Measurements from ENCODE around the gene KIFBP. TPM values are rescaled to one million over a fixed set of nuclear protein-coding genes. Genes with fewer than 3 reads are reported as not detected.
A peak's percentile ranks its signal among the peaks of the same experiment; 100 is the strongest.

The KIFBP gene
- total RNA-seq, 4 donors from 2014 or later: 7.4 to 49.2 (median 30.4) TPM

DNA sequence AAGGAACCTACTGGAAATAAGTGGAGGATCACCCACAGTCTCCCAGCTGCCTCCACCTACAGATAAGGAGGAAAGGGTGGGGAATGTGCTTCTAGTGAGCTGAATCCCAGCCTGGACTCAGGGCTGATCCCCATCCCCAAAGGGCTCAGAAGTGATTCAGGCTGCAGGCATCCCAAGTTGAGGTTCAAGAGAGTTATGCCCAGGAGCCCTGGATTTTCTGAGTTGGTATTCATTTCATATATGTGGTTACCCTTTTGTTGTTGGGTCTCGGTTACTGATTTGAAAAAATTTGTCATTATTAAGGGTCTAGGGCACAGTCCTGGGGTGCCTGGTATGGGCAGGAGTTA, 69.3 kb downstream of the KIFBP start:
- TF ChIP-seq, protein P1, sequence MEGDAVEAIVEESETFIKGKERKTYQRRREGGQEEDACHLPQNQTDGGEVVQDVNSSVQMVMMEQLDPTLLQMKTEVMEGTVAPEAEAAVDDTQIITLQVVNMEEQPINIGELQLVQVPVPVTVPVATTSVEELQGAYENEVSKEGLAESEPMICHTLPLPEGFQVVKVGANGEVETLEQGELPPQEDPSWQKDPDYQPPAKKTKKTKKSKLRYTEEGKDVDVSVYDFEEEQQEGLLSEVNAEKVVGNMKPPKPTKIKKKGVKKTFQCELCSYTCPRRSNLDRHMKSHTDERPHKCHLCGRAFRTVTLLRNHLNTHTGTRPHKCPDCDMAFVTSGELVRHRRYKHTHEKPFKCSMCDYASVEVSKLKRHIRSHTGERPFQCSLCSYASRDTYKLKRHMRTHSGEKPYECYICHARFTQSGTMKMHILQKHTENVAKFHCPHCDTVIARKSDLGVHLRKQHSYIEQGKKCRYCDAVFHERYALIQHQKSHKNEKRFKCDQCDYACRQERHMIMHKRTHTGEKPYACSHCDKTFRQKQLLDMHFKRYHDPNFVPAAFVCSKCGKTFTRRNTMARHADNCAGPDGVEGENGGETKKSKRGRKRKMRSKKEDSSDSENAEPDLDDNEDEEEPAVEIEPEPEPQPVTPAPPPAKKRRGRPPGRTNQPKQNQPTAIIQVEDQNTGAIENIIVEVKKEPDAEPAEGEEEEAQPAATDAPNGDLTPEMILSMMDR (IDR thresholded peaks at IDR 0.05): no peak
- TF ChIP-seq POLR2A (IDR thresholded peaks at IDR 0.05): no peak
- Histone ChIP-seq H3K4me3 (no peak overlapping the region), H3K27me3 (no peaks in the 10 kb centered on the region), H3K36me3 (no peaks in the 10 kb centered on the region), H3K4me1 (no peaks in the 10 kb centered on the region), H3K27ac (peak overlapping the region in 1 of 2 donors; percentile 54), H3K9me3 (no peaks in the 10 kb centered on the region)
- no peak for DNase-seq
- intact Hi-C loops (cut with DNase I; ENCODE audit: low total_unique reads): no loop called here

DNA sequence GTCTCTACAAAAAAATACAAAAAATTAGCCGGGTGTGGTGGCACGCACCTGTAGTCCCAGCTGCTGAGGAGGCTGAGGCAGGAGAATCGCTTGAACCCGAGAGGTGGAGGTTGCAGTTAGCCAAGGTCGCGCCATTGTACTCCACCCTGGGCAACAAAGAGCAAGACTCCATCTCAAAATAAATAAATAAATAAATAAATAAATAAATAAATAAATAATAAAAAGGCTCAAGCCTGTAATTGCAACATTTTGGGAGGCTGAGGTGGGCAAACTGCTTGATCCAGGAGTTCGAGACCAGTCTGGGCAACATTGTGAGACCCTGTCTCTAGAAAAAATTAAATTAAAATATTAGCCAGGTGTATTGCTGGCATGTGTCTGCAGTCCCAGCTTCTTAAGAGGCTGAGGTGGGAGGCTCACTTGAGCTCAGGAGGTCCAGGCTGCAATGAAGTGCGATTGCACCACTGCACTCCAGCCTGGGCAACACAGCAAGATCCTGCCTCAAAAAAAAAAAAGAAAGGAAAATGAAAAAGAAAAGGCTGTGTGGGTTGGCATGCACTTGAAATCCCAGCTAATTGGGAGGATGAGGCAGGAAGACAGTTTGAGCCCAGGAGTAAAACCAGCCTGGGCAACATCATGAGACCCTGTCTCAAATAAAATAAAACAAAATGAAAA, 71.7 kb downstream of the KIFBP start:
- no peak for DNase-seq
- Histone ChIP-seq H3K27me3 (no peaks in the 10 kb centered on the region), H3K4me1 (no peaks in the 10 kb centered on the region), H3K27ac (peak overlapping the region; percentile 79 to 85), H3K9me3 (no peaks in the 10 kb centered on the region), H3K36me3 (no peaks in the 10 kb centered on the region), H3K4me3 (no peak overlapping the region)
- intact Hi-C loops (cut with DNase I; ENCODE audit: low total_unique reads): no loop called here
- TF ChIP-seq, protein P1 (IDR thresholded peaks at IDR 0.05): no peak
- no peak for TF ChIP-seq POLR2A (IDR thresholded peaks at IDR 0.05)

DNA sequence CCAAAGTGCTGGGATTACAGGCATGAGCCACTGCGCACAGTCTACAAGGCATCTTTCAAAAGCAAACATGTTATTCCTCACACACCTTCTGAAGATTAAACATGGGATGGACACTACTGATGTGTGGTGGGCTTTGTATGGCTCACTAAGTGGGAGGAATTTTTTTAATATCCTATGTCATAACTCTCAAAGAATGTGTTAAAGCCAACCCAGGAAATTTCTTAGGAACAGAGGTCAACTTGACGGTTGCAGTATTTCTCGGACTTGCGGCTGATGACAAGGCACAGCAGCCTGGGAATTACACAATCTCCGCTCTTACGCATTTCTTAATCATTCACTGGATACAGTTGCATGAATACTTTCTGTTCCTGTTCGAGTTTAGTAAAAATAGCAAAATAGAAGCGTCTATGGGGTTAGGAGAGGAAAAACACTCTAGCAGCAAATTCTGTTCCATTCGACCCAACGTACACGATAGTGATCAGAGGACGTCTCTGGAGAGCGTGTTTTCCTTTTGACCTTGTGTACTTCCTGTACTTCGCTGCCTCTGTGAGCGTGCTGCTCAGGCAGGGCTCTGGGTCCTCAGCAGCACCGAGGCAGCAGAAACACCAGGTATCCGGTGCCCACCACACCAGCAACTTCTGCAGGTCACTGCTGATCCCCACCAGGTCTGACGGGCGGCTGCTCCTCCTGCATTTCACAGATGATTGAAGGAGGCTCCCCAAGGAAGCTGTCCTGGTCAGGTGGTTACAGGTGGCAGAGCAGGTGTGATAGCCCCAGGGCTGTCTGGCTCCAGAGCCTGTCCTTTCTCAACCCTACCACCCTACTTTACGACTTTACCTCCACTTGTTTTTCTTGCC, 72.9 kb downstream of the KIFBP start:
- Histone ChIP-seq H3K4me1 (no peaks in the 10 kb centered on the region), H3K36me3 (no peaks in the 10 kb centered on the region), H3K9me3 (no peaks in the 10 kb centered on the region), H3K27me3 (no peaks in the 10 kb centered on the region), H3K27ac (peak overlapping the region; percentile 79 to 85), H3K4me3 (peak overlapping the region in 1 of 2 donors; percentile 22)
- TF ChIP-seq POLR2A (IDR thresholded peaks at IDR 0.05): peak in 1 of 2 donors; percentile 38
- TF ChIP-seq, protein P1 (IDR thresholded peaks at IDR 0.05): no peak
- peak; percentile 48 to 73 for DNase-seq
- intact Hi-C loops (cut with DNase I; ENCODE audit: low total_unique reads): no loop called here

DNA sequence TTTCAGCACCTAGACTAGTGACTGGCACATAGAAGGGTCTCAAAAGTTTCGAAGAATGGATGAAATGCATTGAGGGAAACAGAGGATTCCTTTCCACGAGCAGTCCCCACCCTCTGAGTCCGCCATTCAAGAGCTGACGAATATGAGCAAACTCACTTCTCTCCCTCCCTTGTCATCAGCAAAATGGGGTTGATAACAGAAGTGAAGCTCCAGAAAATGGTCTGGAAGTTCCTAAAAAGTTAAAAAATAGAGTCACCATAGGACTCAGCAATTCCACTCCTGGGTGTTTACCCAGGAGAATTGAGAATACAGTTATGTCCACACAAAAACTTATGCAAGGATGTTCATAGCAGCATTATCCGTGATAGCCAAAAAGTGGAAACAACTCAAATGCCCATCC, 74.3 kb downstream of the KIFBP start:
- Histone ChIP-seq H3K27ac (peak overlapping the region; percentile 79 to 85), H3K9me3 (no peaks in the 10 kb centered on the region), H3K36me3 (no peaks in the 10 kb centered on the region), H3K4me1 (no peaks in the 10 kb centered on the region), H3K4me3 (no peak overlapping the region), H3K27me3 (no peaks in the 10 kb centered on the region)
- no peak for TF ChIP-seq POLR2A (IDR thresholded peaks at IDR 0.05)
- TF ChIP-seq, protein P1 (IDR thresholded peaks at IDR 0.05): no peak
- intact Hi-C loops (cut with DNase I; ENCODE audit: low total_unique reads): no loop called here
- DNase-seq: no peak

DNA sequence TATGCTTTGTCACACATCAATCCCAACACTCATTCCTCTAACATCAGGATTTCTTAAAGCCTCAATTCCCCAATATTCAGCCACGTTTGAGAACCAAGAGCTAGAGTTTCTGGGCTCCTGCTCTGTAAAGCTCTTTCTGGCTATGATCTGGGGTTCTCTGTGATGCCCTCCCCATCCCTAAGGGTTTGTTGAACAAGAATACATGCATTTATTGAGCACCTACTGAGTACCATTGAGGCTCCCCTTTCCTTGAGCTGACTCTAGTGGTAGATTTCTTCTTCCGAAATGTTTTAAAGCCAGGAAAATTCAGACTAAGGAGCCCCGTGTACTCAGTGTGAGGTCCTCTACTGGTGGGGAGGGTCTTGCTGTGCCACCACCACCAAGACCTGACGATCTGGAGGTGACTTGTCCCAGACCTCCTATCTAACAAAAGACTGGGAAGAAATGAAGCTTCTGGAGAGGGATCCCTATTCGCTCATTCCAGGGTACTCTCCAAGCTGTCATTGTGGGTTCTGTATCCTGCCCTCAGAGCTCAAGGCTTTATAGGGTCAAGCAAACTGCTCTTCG, 76.2 kb downstream of the KIFBP start:
- Histone ChIP-seq H3K4me3 (no peak overlapping the region), H3K9me3 (no peaks in the 10 kb centered on the region), H3K4me1 (no peaks in the 10 kb centered on the region), H3K36me3 (no peaks in the 10 kb centered on the region), H3K27me3 (no peaks in the 10 kb centered on the region), H3K27ac (no peak overlapping the region)
- DNase-seq: no peak
- no peak for TF ChIP-seq POLR2A (IDR thresholded peaks at IDR 0.05)
- TF ChIP-seq, protein P1 (IDR thresholded peaks at IDR 0.05): no peak
- intact Hi-C loops (cut with DNase I; ENCODE audit: low total_unique reads): no loop called here

All from uterus (tissue), 4 donors.